Right forelimb (tissue), 1 donor: Measurements from ENCODE around the gene COL5A1.
A peak's percentile ranks its signal among the peaks of the same experiment; 100 is the strongest.

Experiments used
- DNase-seq: peaks from one replicate; pipeline ENCODE4 v3.0.0-alpha.2; 2018

Gene COL5A1

DNA sequence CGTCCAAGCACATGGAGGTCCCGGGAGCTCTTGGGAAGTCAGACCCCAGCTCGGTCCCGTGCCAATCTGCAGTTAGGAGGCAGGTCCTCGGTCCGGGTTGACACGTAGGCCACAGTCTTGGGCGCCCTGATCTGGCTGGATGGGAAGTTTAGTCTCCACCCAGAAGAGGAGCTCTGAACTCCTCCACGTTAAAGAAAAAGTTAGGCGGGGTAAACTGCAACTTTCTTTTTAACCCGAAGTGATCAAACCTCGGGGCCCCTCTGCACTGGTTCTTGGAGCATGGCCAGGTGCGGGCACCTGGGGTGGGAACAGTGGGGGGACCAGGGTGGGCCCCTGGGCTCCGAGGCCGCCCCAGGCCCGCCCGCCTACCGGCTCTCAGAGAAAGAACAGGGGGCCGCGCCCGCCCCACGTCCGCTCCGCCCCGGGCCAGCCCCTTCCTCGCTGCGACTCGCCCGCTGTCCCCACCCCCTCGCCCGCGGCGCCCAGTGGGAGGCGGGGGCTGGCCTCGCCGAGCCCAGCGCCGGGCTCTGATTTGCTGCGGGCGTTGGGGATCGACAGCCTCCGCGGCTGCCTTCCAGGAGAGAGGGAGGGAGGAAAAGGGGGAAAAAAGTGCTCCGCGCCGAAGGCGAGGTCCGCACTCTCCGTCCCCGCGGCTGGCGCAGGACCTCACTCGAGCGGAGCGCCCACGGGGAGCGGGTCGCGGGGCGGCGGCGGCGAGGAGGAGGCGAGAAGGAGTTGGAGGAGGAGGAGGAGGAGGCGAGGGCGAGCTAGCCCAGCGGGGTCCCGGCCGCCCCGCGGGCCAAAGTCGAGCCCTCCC is at the start of gene COL5A1:
COL5A1 (plus strand) TSS at position 631 of the 817 bp plus-strand sequence. CDS start 385 bp downstream, outside the sequence.
- DNase-seq, result peak; percentile 97

DNA sequence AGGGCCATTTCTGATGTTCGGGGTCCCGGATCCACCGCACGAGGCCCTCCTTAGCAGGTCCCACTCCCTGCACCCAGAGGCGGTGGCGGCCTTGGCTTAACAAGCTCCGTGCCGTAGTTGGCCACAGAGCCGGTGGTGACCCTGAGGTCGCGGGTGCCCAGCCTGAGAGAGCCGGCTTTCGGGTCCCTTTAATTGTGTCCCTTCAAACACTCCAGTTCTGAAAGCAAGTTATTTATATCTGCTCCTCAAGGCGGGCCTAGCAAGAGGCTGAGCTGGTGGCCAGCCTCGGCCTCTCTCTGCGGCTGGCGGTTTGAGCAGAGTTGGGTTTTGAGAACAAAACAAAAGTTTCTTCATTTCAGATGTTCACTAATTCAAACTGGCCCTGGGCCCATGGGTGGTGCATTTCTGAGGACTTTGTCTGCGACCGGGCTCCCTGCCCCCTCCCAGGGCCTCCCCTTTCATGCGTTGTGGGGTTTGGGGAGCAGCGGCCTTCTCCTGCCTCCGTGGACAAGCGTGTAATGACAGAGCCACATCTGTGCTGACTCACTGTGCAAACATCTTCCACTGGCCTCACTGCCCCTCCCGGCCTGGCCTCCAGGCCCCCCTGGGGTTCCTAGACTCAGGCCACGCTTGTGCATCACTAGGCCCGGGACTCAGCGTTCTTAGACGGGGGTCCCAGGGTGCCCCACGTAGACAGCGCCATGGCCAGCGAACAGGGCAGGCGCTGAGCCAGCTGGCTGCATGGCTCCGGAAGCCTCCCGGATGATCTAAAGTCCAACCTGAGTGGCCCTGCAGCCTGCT is 49.4 kb upstream of the COL5A1 start:
- peak; percentile 80 for DNase-seq

DNA sequence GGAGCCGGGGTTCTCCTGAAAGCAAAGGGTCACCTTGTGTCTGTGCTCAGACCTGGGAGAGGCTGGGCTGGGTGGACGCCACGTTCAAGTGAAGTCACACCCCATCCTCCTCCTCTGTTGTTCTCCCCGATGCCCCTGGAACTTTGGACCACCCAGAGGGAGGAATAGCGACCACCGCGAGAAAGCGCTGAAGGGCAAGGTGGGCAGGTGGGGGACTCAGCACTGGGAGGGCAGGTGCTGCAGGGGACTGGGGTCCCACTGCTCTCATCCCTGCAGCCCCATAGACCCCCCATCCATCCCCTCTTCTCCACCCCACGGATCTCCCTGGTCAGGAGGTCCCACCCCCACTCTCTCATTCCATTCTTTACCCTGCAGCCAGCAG is 48.8 kb upstream of the COL5A1 start:
- no peak for DNase-seq

DNA sequence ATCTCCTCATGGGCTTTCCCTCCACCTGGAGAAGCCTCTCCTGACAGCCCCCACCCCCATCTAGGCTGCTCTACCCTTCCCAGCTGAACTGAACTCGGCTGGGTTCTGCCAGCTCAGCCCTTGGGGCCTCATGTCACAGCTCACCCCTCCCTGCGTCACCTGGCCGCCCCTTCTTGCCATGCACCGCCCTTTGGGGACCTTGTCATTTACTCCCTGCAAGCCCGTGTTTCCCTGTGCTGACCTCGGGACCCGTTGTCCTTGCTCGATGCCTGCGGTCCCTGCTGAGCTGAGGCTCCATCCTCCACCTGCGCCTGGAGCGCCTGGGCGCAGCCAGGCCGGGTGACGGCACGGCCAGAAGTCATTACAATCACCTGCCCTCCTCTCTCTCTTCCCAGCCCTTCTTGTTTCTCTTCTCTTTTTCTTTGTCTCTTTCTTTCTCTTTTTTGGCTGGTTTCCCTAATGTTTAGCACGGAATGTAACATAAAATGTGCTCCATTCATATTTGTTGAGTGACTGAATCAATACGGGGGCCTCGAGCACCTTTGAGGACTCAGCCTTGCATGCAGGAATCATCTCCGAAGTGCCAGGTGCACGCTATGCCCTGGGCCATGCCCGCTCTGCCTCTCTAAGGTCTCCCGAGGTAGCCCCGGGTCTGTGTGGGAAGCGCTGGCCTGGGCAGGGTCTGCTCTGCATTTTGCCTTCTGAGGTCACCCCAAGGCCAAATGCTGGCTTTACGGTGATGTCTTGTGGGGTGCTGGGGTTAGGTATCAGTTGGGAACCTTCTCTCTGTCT is 48.1 kb upstream of the COL5A1 start:
- peak; percentile 39 for DNase-seq

DNA sequence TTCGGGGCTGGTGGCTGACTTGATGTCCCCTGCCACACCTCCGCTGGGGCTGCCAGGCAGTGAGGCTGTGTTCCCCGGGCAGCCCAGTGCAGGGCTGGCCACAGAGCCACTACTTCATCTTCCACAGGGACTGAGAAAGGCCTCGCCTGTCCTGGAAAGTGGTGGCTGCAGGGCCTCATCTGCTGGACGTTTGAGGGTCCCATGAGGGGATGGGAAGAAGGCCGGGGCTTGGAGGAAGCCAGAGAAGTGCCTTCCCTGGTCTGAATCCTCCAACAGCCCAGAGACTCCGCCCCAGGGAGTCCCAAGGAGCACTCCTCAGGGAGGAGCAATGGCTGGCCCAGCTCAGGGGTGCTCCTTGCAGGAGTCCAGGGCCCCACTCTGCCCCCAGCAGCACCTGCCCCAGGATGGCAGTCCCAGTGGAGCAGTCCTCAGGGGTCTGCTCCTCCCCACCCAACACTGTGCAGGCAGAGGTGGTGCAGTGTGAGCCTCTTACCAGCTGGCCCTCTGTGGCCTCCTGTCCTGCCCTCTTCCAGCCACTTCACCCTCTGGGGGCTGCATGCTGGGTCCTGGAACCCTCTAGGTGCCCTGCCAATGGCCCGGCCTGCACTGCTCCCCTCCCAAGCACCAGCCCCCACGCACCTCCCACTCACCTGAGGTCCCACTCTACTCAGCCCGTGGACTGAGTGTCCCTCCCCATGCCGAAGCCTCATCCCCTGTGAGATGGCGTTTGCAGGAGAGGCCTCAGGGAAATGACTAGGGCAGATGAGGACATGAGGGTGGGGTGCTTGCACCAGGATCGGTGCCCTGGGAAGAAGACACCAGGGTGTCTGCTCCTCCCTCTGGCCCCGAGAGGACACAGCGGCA is 47.3 kb upstream of the COL5A1 start:
- DNase-seq, result peak; percentile 27

DNA sequence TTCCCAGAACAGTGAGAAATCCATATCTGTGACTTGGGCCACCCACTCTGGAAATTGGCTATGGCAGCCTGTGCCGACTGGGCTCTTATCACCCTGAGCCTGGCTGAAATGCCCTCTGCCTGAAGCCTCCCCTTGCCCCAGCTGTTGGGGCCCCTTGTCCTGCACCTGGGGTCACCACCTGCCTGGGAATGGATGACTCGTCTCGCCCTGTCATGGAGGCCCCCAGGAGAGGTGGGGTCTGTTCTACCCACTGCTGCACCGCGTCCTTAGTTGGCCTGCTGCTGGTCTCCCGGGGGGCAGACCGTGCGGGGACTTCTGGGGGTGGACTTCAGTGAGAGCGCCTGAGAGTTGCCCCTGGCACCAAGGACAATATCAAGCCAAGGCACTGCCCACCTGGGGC is 46.6 kb upstream of the COL5A1 start:
- peak; percentile 27 for DNase-seq

DNA sequence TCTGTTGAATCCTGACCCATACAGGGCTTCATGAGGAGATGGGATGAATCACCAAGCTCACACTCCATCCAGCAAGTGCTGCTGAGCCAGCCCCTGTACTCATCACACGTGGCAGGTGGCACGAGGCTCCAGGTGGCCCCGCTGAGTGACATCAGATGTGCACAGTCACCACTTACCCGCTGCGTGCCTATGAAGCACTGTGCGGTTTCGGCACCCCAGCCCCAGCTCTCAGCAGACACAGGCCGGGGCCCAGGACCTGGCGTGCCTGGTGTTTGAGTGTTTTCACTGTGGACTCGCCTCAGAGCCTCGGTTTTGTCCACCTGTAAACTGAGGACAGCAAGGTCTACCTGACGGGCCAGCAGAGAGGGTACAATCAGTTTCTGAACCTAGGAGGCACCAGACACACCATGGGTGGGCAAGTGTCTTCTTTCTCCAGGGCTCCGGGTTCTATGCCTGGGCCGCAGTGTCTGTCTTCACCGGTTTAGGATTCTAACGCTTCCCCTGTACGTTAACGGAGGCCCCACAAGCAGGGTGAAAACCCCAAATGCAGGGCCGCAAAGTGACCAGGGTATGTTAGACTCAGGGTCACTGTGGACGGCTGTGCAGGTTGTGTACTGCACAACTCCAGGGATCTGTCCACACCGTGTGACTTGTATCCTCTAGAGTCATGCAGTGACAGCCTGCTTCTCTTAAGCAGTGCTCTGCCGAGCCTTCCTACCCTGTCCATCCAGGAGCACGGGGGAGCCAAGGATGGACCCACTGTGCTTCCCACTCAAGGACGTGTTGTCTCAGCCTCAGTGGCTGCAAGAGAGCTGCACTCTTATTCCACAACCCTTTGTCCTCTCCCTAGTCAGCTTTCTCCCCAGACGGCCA is 44.3 kb upstream of the COL5A1 start:
- DNase-seq, result peak; percentile 44

DNA sequence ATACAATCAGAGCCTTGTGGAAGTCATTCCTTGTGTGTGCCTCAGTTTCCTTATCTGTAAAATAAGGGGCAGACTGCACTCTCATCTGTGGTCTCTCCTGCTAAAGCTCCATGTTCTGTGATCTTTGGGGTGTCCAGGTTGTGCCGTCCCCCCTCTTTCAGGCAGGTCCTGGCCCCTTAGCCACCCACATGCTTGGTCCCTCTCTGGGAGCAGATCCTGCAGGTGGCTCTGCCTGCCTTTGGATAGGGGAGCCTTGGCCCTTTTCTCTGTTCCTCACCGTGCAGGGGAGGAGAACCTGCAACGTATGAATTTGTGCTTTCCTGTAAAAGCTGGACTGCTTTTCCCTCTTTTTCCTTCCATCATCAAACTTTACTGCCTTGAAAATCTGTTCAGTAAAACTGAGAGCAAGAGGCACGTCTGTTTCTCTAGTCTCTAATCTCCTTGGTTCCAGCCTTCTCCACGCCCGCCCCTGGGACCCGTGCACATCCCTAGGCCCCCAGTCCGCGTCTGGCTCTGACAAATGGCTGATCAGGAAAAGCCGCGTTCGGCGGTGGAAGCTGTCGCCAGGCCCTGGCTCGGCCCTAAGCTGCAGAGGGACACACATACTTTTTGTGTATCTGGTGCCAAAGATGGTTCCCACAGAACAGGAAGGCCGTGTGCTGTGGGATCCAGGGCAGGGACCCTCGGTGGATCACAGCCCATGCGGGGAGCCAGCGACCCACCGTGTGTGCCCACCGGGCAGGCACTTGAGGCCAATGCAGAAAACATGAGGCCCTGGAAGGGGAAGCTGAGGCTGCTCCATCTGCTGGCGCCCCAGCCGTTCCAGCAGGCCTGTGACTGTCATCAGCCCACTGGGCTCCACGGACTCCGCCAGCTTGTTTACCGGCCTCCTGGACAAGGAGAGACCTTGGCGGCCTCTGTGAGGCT is 43.4 kb upstream of the COL5A1 start:
- peak; percentile 75 for DNase-seq

DNA sequence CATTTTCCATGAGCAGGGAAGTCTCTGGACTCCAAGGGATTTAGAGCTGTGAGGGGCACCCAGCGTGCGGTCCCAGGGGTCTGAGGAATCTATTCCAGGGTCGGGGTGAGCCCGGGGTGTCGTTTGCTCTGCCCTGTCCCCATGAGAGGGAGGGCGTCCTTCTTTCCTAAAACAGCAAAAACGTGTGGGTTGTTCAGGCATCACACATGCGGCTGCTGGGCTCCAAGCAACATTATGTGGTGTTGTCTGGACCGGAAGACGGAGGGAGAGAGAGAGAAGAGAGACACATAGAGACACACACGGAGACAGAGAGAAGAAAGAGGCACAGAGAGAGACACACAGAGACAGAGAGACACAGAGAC is 42.7 kb upstream of the COL5A1 start:
- no peak for DNase-seq

DNA sequence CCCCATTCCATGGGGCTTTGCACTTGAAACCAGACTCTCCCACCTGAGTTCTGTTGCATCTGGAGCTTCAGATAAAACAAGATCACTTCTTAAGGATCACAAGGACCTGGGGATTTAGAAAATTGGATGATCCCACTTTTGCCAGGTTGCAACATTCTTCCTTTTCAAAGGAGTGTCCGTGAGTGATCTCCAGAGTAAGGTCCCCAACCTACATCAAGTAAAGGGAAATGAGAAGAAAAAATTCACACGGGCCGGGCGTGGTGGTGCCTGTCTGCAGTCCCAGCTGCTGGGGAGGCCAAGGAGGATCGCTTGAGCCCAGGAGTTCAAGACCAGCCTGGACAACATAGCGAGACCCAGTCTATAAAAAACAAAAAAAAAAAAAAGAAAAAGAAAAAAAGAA is 41.2 kb upstream of the COL5A1 start:
- DNase-seq, result peak; percentile 19

DNA sequence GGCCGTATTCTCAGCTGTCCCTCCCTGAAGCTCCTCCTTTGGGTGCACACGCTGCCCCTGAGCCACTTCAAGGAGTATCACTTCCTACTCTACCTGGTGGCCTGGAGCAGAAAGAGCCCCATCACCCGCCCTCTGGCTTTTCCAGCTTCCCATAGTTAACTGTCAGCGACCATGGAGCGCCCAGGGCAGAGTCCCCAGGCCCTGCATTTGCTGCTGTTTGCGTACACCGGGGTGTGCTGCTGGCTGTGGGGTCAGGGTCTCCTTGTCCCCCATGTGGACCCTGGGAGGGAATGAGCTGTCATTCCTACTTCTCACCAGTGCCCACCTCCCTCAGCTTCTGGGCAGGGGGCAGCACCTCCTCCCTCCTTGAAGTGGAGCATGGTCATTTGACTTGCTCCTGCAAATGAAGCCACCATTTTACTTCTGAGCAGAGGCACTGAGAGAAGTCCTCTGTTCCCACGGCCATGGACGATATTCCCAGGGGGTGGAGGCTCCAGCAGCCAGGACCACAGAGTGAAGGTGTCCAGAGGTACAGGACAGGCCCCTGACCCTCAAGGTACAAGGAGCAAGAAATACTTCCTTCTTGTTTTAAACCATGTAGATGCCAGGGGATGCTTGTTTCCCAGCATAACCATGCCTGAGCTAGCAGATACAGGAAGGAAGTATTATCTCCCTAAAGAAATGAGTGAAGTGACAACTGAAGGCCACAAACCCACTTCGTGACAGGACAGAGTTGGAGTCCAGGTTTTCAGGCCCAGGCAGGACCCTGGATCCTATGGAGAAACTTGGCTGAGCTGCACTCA is 40.6 kb upstream of the COL5A1 start:
- DNase-seq, result peak; percentile 30

DNA sequence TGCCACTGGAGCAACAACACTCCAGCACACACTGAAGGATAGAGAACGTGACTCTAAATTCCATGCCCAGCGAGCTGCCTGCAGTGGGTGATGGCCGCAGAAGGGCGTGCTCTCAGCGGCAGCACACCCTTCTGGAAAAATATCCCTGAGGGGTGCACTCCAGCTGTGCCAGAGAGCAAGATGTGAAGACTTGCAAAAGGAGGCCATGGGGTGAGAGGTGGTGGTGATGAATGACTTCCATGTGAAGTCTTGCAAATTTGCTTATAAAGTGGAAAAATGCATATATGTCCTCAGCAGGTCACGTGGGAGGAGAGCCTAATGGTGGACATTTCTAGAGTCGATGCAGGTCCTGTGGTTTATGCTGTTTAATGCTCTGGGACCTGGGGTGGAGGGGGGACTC is 39.8 kb upstream of the COL5A1 start:
- DNase-seq, result peak; percentile 40

DNA sequence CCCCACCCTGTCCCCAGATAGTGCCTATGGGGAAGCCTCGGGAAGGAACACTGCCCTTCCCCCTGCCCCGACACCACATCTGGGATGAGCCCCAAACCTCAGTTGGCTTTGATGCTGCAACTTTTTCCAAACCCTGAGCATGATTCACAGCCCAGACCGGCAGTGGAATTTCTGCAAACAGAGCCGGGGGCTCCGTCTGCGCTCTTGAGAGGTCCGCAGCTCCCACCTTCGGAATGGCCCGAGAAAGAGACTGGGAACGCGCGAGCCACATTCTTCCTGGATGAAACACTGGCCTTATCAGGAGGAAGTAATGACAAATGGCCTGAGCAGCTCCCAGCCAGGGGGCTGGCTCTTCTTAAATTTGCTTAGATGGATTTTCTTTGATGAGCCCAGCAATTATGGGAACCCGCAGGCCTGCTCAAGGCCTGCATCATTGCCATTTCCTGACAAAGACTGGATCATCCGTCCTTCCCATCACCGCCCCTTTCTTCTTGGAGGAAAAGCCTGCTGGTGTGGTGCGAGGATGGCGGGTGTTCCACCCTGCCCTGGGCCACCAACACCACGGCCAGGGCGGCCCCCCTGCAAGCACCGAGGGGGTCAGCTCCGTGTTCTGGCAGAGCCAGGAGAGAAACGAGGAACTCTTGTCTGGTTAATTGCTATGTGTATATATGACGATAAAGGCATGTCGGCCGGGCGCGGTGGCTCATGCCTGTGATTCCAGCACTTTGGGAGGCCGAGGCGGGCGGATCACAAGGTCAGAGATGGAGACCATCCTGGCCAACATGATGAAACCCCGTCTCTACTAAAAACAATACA is 38.8 kb upstream of the COL5A1 start:
- DNase-seq, result peak; percentile 80

DNA sequence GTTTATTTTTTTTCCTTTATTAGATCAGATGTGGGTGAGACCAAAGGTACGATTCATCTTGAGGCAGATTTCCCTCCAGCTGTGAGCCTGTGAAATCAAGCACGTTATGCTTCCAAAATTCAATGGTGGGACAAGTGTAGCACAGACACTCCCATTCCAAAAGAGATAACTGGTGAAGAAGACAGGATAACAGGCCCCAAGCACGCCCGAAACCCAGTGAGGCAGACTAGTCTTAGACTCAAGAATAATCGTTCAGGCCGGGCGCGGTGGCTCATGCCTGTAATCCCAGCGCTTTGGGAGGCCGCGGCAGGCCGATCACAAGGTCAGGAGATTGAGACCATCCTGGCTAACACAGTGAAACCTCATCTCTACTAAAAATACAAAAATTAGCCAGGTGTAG is 36.8 kb upstream of the COL5A1 start:
- peak; percentile 23 for DNase-seq

DNA sequence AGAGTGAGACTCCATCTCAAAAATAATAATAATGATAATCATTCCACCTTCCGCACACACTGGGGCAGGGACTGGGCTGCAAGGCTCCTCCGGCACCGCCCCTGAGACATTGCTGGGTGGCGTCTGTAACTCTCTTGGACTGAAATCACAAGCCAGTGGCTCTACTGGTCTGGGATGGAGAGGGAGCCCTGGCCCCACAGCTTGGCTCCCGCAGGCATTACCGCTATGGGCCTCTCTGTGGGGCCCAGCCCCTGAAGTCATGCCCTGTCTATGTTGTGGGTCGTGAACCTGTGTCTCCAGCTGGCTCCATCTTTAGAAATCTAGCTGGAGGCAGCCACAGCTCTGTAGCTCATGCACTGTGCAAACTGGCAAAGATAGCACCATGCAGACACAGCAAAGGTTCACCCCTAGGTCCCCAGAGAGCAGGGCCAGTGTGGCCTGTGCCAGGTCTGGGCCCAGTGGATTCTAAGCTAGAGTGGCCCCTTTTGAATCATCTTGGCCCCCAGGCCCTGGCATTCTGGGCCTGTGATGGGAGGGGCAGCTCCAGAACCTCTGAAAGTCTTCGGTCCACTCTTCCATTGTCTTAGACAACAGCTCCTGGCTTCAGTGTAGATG is 36.1 kb upstream of the COL5A1 start:
- peak; percentile 32 for DNase-seq

DNA sequence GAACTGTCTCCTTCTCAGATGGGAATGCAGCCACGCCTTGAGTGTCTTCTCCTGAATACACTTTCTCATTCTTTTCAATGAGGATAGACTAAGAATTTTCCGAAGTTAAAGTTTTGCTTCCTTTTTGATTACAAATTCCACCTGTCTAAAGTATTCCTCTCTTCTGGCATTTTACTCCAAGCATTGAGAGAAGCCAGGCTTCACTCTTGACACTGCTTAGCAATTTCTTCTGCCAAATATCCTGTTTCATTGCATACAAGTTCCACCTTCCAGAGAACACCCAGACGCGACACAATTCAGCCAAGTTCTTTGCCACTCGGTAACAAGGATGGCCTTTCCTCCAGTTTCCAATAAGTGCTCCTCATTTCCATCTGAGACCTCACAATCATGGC is 35.6 kb upstream of the COL5A1 start:
- no peak for DNase-seq

DNA sequence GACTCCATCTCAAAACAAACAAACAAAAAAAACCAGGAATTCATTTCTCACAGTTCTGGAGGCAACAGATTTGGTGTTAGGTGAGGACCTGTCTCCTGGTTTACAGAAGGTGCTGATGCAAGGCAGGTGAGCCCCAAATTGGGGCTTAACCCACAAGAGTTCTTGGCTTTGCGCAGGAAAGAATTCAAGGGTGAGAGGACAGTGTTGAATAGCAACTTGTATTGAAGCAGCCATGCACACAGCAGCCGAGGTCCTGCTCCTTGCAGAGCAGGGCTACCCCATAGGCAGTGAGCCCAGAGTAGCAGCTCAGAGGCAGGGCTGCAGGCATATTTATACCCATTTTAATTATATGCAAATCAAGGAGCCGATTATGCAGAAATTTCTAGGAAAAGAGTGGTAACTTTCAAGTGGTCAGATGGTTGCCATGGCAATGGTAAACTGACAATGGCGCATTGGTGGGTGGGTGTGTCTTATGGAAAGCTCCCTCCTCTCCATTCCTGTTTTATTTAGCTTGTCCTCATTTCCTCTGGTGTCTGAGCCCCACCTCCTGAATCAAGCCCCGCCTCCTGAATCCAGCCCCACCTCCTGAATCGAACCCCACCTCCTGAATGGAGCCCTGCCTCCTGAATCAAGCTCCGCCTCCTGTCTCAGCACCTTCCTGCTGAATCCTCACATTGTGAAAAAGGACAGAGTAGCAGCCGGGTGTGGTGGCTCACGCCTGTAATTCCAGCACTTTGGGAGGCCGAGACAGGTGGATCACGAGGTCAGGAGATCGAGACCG is 34.5 kb upstream of the COL5A1 start:
- DNase-seq, result peak; percentile 44
